GM23248 (cell line): ENCODE data around the gene DPAGT1.

Experiments
- EZH2 ChIP-seq: fragments of 200-600 bp; sonication (generic); IDR thresholded peaks from 2 replicates; pipeline ENCODE4 v1.6.1; 2018; ENCODE audit warnings: antibody characterized with exemption, mild to moderate bottlenecking; ENCODE audit not compliant: insufficient read depth, poor library complexity, severe bottlenecking
- EZH2phosphoT487 ChIP-seq: fragments of 200-600 bp; sonication (generic); IDR thresholded peaks from 2 replicates; pipeline ENCODE4 v1.6.1; 2018; ENCODE audit warnings: antibody characterized with exemption, moderate library complexity, mild to moderate bottlenecking, low read depth; ENCODE audit not compliant: insufficient read depth

GRCh38 chr11:119055901-119056300, 45.8 kb downstream of the DPAGT1 start:
- no peak for TF ChIP-seq EZH2
- no peak for TF ChIP-seq EZH2phosphoT487
